ENCODE data around the gene UBE4A.

Gene UBE4A

DNA sequence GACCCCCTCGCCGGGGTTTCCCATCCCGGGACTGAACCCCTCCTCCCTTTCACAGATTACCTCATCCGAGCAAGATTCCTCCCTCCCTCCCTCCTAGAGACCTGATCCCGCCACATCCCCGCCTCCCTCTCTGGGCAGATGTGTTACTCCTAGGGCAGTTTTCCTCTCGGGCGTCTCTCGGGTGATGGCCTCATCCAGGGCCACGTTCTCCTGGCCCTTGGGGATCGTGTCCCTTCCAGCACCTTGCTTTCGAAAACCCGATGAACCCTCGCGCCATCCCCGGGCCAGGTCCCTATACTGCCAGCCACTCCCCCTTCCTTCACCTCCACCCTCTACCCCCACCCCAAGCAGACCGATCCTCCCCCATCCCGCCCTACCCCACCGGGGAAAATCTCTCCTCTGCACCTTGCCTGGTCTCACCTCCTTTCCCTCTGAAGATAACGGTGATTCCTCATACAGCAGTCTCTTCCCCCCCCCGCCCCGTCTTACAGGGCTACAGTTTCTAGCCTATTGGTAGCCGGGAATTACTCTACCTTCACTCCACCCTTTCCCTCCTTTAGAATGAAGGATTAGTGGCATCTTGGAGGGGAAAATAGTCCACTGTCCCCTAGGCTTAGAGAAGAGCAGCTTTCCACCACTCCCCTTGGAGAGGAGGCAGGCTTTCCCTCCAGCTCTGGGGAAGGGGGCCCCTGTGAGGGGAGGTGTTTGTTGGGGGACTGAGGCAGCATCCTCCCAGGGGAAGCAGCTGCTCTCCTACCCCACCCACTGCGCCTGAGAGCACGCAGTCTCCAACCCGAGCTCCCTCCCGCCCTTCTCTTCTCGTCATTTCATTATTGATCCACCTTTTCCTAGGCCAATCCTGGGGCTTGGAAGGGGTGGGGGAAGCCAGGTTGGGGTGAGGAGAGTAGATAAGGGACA is 78.1 kb downstream of the UBE4A start:
- DNase-seq (ENCODE audit: low read depth), result no peak

DNA sequence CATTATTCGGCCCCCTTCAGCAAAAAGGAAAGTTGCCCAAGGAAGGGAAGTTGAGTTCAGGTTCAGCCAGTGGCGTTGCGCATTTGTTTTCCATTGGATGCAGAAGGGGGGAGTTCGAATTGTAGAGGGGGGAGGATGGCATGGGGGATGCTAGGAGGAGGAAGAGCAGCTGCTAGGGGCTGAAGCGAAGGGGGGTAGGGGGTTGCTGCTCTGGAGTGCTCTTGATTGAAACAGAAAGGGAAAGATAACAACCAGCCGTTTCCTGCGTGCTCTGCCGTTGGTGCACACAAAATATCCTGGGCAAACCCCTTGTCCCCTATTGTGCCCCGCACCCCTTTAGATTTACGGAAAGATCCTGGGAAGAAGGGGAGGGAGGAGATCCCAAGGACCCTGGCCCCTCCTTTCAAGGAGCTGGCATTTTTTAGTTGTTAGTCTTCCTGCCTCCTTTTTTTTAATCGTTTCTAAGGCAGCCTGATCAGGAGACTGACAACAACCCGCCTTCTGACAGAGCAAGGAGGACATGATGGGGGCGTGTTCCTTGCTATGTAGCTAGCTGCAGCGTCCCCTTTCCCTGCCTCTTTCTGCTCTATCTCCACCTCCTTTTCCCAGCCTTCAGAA is 79.0 kb downstream of the UBE4A start:
- DNase-seq (ENCODE audit: low read depth), result no peak

DNA sequence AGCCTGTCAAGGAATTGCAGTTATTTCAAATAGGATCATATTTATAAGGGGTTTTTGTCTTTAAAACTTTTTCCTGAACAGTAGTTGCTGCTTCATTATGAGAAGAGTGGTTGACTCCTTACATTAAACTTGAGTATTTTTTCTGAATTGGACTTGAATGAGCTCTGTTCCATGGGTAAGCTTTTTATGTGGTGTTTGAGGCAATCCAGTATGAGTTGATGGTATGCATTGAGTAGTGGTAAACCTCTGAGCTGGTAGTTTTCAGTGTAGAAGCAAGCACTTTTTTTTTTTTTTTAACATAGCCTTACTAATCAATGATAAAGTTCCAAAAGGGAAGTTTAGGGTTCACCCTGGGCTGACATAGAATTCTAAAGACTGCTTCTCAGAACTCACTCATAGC is 80.2 kb downstream of the UBE4A start:
- DNase-seq (ENCODE audit: low read depth), result no peak

DNA sequence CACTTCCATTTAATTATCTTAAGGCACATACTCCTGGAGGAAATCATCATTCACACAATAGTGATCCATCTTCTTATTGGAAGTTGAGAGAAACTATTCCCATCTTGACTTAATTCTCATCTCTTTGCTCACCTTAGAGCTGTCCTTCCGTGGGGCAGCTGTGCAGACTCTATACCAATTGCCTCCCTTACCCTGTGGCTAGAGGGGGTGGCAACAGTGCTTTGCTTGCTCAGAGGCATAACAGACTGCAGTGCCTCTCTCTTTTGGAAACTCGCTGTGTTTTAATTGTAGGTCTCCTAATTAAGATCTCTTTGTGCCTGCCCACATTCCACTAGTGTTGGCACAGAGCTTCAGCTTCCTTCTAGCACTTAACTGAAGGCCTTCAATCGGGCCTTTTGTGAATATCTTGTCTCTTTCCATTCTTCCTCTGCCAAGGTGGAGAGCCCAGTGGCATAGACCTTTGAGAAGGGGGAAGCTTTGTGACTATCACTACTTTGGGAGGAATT is 82.4 kb downstream of the UBE4A start:
- no peak for DNase-seq (ENCODE audit: low read depth)

DNA sequence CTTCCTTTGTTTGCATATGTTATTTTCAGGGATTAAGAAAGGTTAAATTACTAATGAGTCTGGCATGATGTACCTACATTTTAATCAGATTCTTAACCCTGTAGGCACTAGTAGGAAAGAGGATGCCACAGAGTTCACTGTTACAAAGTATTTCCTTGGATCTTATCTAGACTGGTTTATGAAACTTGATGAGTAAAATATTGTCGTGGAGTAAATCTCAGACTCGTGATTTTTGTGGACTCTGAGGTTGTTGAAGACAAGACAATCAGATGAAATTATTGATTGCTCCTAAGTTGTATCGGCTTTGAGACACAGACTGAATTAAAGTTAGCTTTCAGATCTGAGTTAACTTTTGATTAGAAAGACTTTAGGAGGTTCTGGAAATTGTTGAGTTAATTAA is 82.9 kb downstream of the UBE4A start:
- DNase-seq (ENCODE audit: low read depth), result no peak

DNA sequence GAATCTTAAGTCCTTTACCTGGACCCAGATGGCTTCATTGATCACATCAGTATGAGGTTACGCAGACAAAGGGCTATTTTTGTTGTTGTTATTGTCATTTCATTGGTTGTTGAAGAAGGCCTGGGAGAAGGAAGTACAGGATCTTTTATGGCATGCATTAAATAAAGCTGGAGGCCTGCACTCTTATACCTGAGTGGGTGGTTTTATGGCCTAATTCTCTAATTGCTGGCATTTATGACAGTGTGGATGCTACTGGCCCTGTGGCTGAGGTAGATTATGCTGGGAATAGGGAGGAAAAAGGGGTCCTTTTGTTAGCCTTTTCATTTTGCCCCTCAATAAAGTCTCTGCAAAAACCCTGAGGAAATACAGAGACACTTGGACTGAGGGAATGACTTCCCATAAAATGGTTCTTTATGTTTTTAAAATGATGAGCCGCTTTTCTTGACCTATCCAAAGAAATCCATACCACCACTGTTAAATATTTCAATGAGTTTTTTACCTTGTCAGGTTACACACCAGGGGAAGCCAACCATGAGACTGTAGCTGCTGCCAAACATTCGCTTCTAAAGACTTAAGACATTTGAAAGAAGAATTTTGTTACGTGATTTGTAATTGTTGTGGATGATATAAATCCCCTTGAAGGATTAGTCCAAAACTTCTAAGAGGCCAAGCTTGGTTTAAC is 83.6 kb downstream of the UBE4A start:
- no peak for DNase-seq (ENCODE audit: low read depth)

DNA sequence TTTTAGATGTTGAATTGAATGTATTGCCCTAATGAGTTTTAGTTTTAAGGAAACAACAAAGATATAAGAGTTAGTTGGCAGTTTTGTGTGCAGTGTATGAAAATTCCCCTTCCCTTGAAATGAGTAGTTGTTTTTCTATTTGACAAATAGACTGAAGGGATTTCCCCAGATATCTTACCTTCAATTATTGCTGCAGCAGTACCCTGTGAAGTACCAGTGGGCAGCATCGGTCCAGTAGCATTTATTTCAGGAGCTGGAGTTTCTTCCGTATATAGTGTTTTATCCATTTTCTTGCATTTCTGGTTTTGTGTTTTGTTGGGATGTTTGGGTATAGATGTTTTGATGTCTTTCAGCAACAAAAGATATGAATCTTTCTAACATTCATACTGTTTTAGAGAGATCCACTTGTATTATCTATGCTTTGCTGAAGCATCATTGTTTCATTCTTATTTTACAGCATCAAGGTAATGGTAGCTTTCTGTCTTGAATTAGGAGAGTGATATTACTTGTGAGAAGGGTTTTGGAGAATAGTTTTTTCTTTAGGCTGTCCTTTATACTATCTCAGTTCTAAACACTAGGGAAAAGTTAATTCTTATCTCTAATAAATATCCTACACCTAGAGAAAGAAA is 84.3 kb downstream of the UBE4A start:
- DNase-seq (ENCODE audit: low read depth), result no peak

DNA sequence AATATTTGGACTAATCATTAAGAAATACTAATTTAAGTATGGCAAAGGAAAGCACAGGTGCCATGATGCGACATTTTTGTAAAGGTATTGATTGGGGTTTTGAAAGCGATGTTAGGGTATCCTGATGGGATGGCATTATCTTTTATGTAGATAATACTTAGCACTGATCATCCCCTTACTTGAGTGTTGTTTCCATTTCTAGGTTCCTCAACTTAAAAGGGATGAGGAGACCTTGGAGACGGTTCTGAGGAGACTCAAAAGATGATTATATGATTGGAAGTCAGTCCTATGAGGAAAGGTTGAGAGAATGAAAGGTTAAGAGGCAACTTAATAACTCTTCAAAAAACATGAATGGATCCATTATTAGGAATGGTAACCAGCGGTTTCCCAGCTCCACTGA is 88.0 kb downstream of the UBE4A start:
- no peak for DNase-seq (ENCODE audit: low read depth)

DNA sequence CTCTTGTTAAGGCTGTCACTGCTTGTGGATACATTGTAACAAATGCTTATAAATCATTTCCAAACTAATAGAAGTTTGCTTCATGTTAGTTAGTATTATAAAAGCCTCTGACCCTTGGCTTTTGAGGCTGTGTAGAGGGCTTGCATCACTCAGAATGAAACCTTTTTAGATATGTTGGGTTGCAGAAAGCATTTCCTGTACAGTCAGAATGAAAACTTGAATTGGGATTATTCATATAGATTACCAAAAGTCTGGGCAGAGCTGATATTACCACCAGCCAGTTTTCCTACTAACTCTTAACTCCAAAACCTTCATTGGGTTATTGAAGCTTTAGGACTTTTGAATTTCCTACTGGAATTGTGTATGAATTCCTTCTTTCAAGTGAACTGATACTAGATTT is 88.9 kb downstream of the UBE4A start:
- DNase-seq (ENCODE audit: low read depth), result no peak

Measured in HS-27A (cell line).